ENCODE results near the gene AMD1.

AMD1 gene

GRCh38 chr6:110859335-110859792 is 15.2 kb upstream of the AMD1 start:
- H3K27ac Mint-ChIP-seq, result peak overlapping the region; percentile 95
- H3K27me3 Mint-ChIP-seq, result no peaks in the 10 kb centered on the region
- ATAC-seq (replicated peaks), result peak; percentile 80 to 86
- H3K4me3 Mint-ChIP-seq, result peak overlapping the region; percentile 72 to 75
- H3K4me1 Mint-ChIP-seq, result peaks cover 7 to 16% of the 10 kb centered on the region in 2 donors
- H3K9me3 Mint-ChIP-seq, result peaks cover 1 to 4% of the 10 kb centered on the region in 2 donors
- peak; percentile 19 for DNase-seq
- peaks cover 0 to 5% of the 10 kb centered on the region in 2 donors for H3K36me3 Mint-ChIP-seq

DNA sequence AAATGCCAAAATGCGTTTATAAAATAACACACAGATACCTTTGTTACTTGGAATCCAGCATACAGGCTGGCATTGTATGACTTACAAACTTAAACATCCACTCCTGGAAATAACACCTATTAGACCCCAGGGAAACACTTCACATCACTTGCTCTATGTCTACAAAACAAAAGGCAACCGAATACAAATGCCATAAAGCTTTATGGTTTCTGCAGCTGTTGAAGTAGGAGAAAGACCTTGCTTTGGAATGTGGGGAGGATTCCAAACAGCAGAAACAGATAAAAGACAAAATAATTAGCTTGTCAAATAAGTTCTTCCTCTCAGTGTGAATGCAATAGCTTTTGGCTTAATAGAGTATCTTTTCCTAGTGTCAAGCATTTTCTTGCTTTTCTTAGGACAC is 9.8 kb upstream of the AMD1 start:
- Mint-ChIP-seq H3K4me3 (no peak overlapping the region), H3K36me3 (no peaks in the 10 kb centered on the region), H3K9me3 (no peaks in the 10 kb centered on the region), H3K27ac (no peak overlapping the region), H3K27me3 (no peaks in the 10 kb centered on the region), H3K4me1 (peaks cover 6 to 21% of the 10 kb centered on the region in 2 donors)
- DNase-seq (no peak), ATAC-seq (replicated peaks) (no peak)

DNA sequence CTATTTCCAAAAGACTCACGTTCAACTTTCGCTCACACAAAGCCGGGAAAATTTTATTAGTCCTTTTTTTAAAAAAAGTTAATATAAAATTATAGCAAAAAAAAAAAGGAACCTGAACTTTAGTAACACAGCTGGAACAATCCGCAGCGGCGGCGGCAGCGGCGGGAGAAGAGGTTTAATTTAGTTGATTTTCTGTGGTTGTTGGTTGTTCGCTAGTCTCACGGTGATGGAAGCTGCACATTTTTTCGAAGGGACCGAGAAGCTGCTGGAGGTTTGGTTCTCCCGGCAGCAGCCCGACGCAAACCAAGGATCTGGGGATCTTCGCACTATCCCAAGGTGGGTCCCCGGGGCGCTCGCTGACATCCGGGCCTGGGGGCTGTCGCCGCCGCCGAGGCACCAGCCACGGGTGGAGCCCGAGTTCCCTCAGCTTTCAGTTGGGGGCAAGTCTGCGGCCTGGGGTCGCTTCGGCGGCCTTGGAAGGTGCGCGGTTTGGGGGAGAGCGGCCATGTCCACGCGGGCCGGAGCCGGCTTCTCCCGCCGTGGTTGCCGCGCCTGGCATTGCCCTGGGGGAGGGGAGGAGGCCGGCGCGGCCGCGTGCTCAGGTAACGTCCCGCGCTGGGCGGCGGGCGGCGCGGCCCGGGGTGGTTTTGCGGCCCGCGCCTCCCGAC is 429 bp downstream of the AMD1 start:
- Mint-ChIP-seq H3K27me3 (no peaks in the 10 kb centered on the region), H3K9me3 (no peaks in the 10 kb centered on the region), H3K27ac (peak overlapping the region; percentile 99), H3K4me3 (peak overlapping the region; percentile 97 to 100), H3K36me3 (peaks cover 7 to 15% of the 10 kb centered on the region in 2 donors), H3K4me1 (peaks cover 25 to 43% of the 10 kb centered on the region in 2 donors)
- DNase-seq (no peak), ATAC-seq (replicated peaks) (peak; percentile 18 to 21)

GRCh38 chr6:110875548-110876169 is 1.1 kb downstream of the AMD1 start:
- no peaks in the 10 kb centered on the region for H3K27me3 Mint-ChIP-seq
- ATAC-seq (replicated peaks) (peak; percentile 21 to 22), DNase-seq (peak; percentile 35)
- peaks cover 7 to 18% of the 10 kb centered on the region in 2 donors for H3K36me3 Mint-ChIP-seq
- peaks cover 29 to 50% of the 10 kb centered on the region in 2 donors for H3K4me1 Mint-ChIP-seq
- H3K27ac Mint-ChIP-seq, result peak overlapping the region; percentile 99
- peak overlapping the region; percentile 97 to 100 for H3K4me3 Mint-ChIP-seq
- H3K9me3 Mint-ChIP-seq, result no peaks in the 10 kb centered on the region

DNA sequence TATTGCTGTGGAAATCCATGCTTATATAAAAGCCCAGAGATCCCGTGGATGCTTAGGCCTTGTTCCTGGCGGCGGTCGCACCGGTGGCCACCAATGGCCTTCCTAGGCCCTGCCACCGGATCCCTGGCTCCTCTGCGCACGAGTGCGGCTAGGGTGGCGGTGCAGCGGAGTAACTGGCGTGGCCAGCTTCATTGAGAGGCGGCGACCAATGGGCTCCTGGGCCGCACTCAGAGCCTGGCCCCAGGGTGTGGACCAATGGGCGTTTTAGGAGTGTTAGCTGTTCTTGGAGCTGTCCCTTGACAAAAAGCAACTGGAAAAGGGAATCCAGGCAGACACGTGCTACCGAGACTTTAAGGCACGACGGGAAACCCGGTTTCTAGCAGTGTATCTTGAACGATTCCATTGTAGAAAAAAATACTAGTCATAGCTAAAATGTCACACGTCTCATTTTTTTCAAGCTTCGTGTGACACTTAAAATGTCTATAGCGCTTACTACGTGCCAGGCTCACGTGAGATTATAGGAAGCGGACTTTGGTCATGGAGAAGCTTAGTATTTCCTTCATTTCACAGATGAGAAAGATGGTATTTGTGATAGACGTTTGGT is 1.7 kb downstream of the AMD1 start:
- H3K9me3 Mint-ChIP-seq, result no peaks in the 10 kb centered on the region
- ATAC-seq (replicated peaks), result peak; percentile 55 to 56
- H3K36me3 Mint-ChIP-seq, result peaks cover 9 to 21% of the 10 kb centered on the region in 2 donors
- peaks cover 31 to 56% of the 10 kb centered on the region in 2 donors for H3K4me1 Mint-ChIP-seq
- H3K27me3 Mint-ChIP-seq, result no peaks in the 10 kb centered on the region
- peak overlapping the region; percentile 97 to 100 for H3K4me3 Mint-ChIP-seq
- DNase-seq, result peak; percentile 52
- peak overlapping the region; percentile 99 for H3K27ac Mint-ChIP-seq

GRCh38 chr6:110876806-110877564 is 2.4 kb downstream of the AMD1 start:
- Mint-ChIP-seq H3K27ac (peak overlapping the region; percentile 99), H3K4me1 (peaks cover 32 to 59% of the 10 kb centered on the region in 2 donors), H3K9me3 (no peaks in the 10 kb centered on the region), H3K27me3 (no peaks in the 10 kb centered on the region), H3K36me3 (peaks cover 10 to 22% of the 10 kb centered on the region in 2 donors), H3K4me3 (peak overlapping the region; percentile 97 to 100)
- no peak for ATAC-seq (replicated peaks)
- no peak for DNase-seq

DNA sequence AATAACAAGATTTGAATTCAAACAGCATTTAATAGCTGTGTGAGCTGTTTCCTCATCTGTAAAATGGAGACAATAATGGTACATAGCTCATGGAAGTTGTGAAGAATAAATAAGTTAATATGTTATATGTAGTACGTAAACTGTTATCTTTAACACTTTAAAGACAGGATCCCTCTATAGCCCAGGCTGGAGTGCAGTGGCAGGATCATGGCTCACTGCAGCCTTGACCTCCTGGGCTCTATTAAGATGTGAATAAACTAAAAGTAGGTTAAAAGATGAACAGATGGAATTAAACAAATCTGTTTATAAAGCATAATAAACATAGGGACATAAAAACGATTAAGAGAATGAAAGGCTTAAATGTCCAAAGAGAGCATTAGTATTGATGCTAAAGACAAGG is 3.0 kb downstream of the AMD1 start:
- Mint-ChIP-seq H3K4me3 (peak overlapping the region; percentile 97 to 100), H3K27ac (peak overlapping the region; percentile 99), H3K27me3 (no peaks in the 10 kb centered on the region), H3K36me3 (peaks cover 10 to 22% of the 10 kb centered on the region in 2 donors), H3K9me3 (no peaks in the 10 kb centered on the region), H3K4me1 (peaks cover 36 to 65% of the 10 kb centered on the region in 2 donors)
- no peak for ATAC-seq (replicated peaks)
- no peak for DNase-seq

DNA sequence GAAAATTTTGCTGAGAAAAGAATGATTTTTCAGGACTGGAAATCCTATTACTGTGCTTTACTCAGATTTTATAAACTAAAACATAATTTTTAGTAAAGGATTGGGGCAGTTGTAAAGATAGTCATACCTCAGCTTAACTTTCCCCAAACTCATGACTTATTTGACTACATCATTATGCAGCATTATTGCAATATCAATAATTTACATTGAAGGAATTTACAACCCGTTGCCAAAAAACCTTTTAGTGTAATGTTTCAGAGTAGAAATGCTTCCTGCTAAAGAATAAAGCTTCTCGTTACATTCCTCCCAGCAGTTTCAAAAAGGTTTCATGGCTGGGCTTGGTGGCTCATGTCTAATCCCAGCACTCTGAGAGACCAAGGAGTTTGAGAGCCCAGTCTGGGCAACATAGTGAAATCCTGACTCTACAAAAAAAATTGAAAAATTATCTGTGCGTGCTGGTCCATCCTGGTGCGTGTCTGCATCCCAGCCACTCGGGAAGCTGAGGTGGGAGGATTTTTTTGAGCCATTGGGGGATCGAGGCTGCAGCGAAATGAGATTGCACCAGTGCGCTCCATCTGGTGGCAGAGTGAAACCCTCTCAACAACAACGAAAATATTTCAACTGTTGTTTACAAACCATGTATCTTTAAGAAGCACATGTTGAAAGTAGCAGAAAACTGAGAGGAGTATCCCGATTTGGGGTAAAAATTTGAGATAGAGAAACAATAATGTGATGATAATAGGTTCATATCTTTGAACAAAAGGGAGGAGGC is 4.4 kb downstream of the AMD1 start:
- DNase-seq, result no peak
- peaks cover 10 to 23% of the 10 kb centered on the region in 2 donors for H3K36me3 Mint-ChIP-seq
- no peak for ATAC-seq (replicated peaks)
- H3K27ac Mint-ChIP-seq, result no peak overlapping the region
- H3K4me1 Mint-ChIP-seq, result peaks cover 38 to 78% of the 10 kb centered on the region in 2 donors
- peak overlapping the region; percentile 68 to 69 for H3K4me3 Mint-ChIP-seq
- no peaks in the 10 kb centered on the region for H3K9me3 Mint-ChIP-seq
- H3K27me3 Mint-ChIP-seq, result no peaks in the 10 kb centered on the region

DNA sequence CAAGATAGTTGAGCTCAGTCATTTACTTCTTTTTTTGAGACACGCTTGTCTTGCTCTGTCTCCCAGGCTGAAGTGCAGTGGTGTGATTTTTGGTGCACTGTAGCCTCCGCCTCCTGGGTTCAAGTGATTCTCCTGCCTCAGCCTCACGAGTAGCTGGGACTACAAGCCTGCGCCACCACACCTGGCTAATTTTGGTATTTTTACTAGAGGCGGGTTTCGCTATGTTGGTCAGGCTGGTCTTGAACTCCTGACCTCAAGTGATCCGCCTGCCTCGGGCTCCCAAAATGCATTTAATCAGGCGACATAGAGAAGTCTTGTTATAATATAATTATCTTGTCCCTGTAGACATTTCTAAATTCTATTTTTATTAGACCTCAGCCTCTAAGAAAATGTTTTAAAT is 6.1 kb downstream of the AMD1 start:
- H3K36me3 Mint-ChIP-seq, result peaks cover 10 to 28% of the 10 kb centered on the region in 2 donors
- ATAC-seq (replicated peaks) (no peak), DNase-seq (no peak)
- H3K27me3 Mint-ChIP-seq, result no peaks in the 10 kb centered on the region
- H3K27ac Mint-ChIP-seq, result no peak overlapping the region
- H3K9me3 Mint-ChIP-seq, result no peaks in the 10 kb centered on the region
- H3K4me1 Mint-ChIP-seq, result peaks cover 46 to 88% of the 10 kb centered on the region in 2 donors
- peak overlapping the region in 1 of 2 donors; percentile 28 for H3K4me3 Mint-ChIP-seq

- Mint-ChIP-seq H3K9me3 (no peaks in the 10 kb centered on the region), H3K4me3 (no peak overlapping the region), H3K36me3 (peaks cover 7 to 29% of the 10 kb centered on the region in 2 donors), H3K27ac (peak overlapping the region; percentile 42), H3K4me1 (peaks cover 48 to 96% of the 10 kb centered on the region in 2 donors), H3K27me3 (no peaks in the 10 kb centered on the region)
- no peak for ATAC-seq (replicated peaks)
- no peak for DNase-seq
Observed at GRCh38 chr6:110881546-110882273, 7.1 kb downstream of the AMD1 start.

- peaks cover 6 to 27% of the 10 kb centered on the region in 2 donors for H3K36me3 Mint-ChIP-seq
- H3K27ac Mint-ChIP-seq, result peak overlapping the region; percentile 43
- no peak for DNase-seq
- H3K4me1 Mint-ChIP-seq, result peaks cover 45 to 93% of the 10 kb centered on the region in 2 donors
- no peaks in the 10 kb centered on the region for H3K27me3 Mint-ChIP-seq
- no peak for ATAC-seq (replicated peaks)
- no peaks in the 10 kb centered on the region for H3K9me3 Mint-ChIP-seq
- no peak overlapping the region for H3K4me3 Mint-ChIP-seq
Observed at GRCh38 chr6:110882274-110882619, 7.7 kb downstream of the AMD1 start.

- Mint-ChIP-seq H3K27ac (no peak overlapping the region), H3K36me3 (peaks cover 5 to 25% of the 10 kb centered on the region in 2 donors), H3K27me3 (no peaks in the 10 kb centered on the region), H3K9me3 (no peaks in the 10 kb centered on the region), H3K4me1 (peaks cover 39 to 89% of the 10 kb centered on the region in 2 donors), H3K4me3 (peak overlapping the region in 1 of 2 donors; percentile 11)
- ATAC-seq (replicated peaks), result no peak
- DNase-seq, result no peak
Observed at GRCh38 chr6:110882824-110883554, 8.4 kb downstream of the AMD1 start.

All from stimulated activated naive B cell treated with anti-CD40 and anti-IgM and Interleukin-4, amounts not matched to agents 10 μg/mL and 1 μg/mL and 100 μg/mL, for 72 hours (primary cell).